ENCODE measurements around the gene DCAF5. TPM values are rescaled to one million over a fixed set of nuclear protein-coding genes. Genes with fewer than 3 reads are reported as not detected.
A peak's percentile ranks its signal among the peaks of the same experiment; 100 is the strongest.

Gene DCAF5
- total RNA-seq, 2 experiments from 2014 or later = 44.6 to 48.9 TPM

- ChIA-PET POLR2A (no interaction called here), CTCF (interaction anchor here (0.8 to 1.2 kb wide), 2 partner anchors 9 to 10 kb away, joined by 3 read pairs; no protein-coding TSS in a partner anchor)
- peaks cover 2% of the 10 kb centered on the region for H3K27me3 Mint-ChIP-seq
- DNase-seq = no peak
- H3K36me3 Mint-ChIP-seq (ENCODE audit: low read depth) = no peaks in the 10 kb centered on the region
- H3K27ac Mint-ChIP-seq = no peak overlapping the region
- H3K9me3 Mint-ChIP-seq = no peaks in the 10 kb centered on the region
- no peak overlapping the region for H3K4me3 Mint-ChIP-seq
- H3K4me1 Mint-ChIP-seq = peaks cover 13% of the 10 kb centered on the region
Measured at GRCh38 chr14:69013943-69014782, 138.8 kb downstream of the DCAF5 start.

GRCh38 chr14:69012256-69012953, 140.5 kb downstream of the DCAF5 start:
- no peak for DNase-seq
- CTCF ChIA-PET = interaction anchor here (0.6 to 1.2 kb wide), 6 partner anchors 15 to 179 kb away, joined by 3 to 5 read pairs (median 3); no protein-coding TSS in a partner anchor
- Mint-ChIP-seq H3K4me3 (no peak overlapping the region), H3K4me1 (peaks cover 13% of the 10 kb centered on the region), H3K27ac (peak overlapping the region; percentile 46), H3K27me3 (peaks cover 2% of the 10 kb centered on the region), H3K9me3 (no peaks in the 10 kb centered on the region), H3K36me3 (ENCODE audit: low read depth) (no peaks in the 10 kb centered on the region)
- POLR2A ChIA-PET = no interaction called here

GRCh38 chr14:69010648-69011047, 142.3 kb downstream of the DCAF5 start:
- no peaks in the 10 kb centered on the region for H3K9me3 Mint-ChIP-seq
- no peak overlapping the region for H3K4me3 Mint-ChIP-seq
- H3K27me3 Mint-ChIP-seq = no peaks in the 10 kb centered on the region
- no peak for DNase-seq
- H3K27ac Mint-ChIP-seq = peak overlapping the region; percentile 41
- ChIA-PET POLR2A (interaction anchor here (0.8 kb wide), 1 partner anchor 15 kb away, joined by 4 read pairs; no protein-coding TSS in a partner anchor), CTCF (no interaction called here)
- H3K4me1 Mint-ChIP-seq = peaks cover 13% of the 10 kb centered on the region
- no peaks in the 10 kb centered on the region for H3K36me3 Mint-ChIP-seq (ENCODE audit: low read depth)

GRCh38 chr14:69008421-69008884, 144.5 kb downstream of the DCAF5 start:
- H3K36me3 Mint-ChIP-seq (ENCODE audit: low read depth) = no peaks in the 10 kb centered on the region
- ChIA-PET CTCF (no interaction called here), POLR2A (no interaction called here)
- DNase-seq = no peak
- no peaks in the 10 kb centered on the region for H3K27me3 Mint-ChIP-seq
- H3K4me3 Mint-ChIP-seq = no peak overlapping the region
- peaks cover 13% of the 10 kb centered on the region for H3K4me1 Mint-ChIP-seq
- H3K9me3 Mint-ChIP-seq = no peaks in the 10 kb centered on the region
- H3K27ac Mint-ChIP-seq = no peak overlapping the region

- no peak overlapping the region for H3K27ac Mint-ChIP-seq
- CTCF ChIA-PET = no interaction called here
- no peak overlapping the region for H3K4me3 Mint-ChIP-seq
- no peak for DNase-seq
- no peaks in the 10 kb centered on the region for H3K36me3 Mint-ChIP-seq (ENCODE audit: low read depth)
- no peaks in the 10 kb centered on the region for H3K27me3 Mint-ChIP-seq
- peaks cover 15% of the 10 kb centered on the region for H3K4me1 Mint-ChIP-seq
- H3K9me3 Mint-ChIP-seq = no peaks in the 10 kb centered on the region
- POLR2A ChIA-PET = no interaction called here
Measured at GRCh38 chr14:69006346-69006745, 146.6 kb downstream of the DCAF5 start.

GRCh38 chr14:69005432-69006148, 147.3 kb downstream of the DCAF5 start:
- H3K9me3 Mint-ChIP-seq = no peaks in the 10 kb centered on the region
- ChIA-PET POLR2A (no interaction called here), CTCF (interaction anchor here (1.0 to 2.4 kb wide), 2 partner anchors 9 to 10 kb away, joined by 3 to 6 read pairs; no protein-coding TSS in a partner anchor)
- DNase-seq = no peak
- H3K4me3 Mint-ChIP-seq = no peak overlapping the region
- no peak overlapping the region for H3K27ac Mint-ChIP-seq
- no peaks in the 10 kb centered on the region for H3K36me3 Mint-ChIP-seq (ENCODE audit: low read depth)
- peaks cover 11% of the 10 kb centered on the region for H3K4me1 Mint-ChIP-seq
- no peaks in the 10 kb centered on the region for H3K27me3 Mint-ChIP-seq

- ChIA-PET CTCF (interaction anchor here (0.7 to 2.4 kb wide), 4 partner anchors 9 to 11 kb away, joined by 3 to 6 read pairs (median 3); no protein-coding TSS in a partner anchor), POLR2A (no interaction called here)
- no peak for DNase-seq
- Mint-ChIP-seq H3K36me3 (ENCODE audit: low read depth) (no peaks in the 10 kb centered on the region), H3K27ac (no peak overlapping the region), H3K4me1 (peaks cover 4% of the 10 kb centered on the region), H3K9me3 (no peaks in the 10 kb centered on the region), H3K4me3 (no peak overlapping the region), H3K27me3 (no peaks in the 10 kb centered on the region)
Measured at GRCh38 chr14:69004731-69005431, 148.0 kb downstream of the DCAF5 start.

GRCh38 chr14:69003626-69004025, 149.3 kb downstream of the DCAF5 start:
- no peak overlapping the region for H3K27ac Mint-ChIP-seq
- no peak for DNase-seq

GRCh38 chr14:69002069-69002468, 150.8 kb downstream of the DCAF5 start:
- Mint-ChIP-seq H3K4me1 (peaks cover 6% of the 10 kb centered on the region), H3K36me3 (ENCODE audit: low read depth) (no peaks in the 10 kb centered on the region), H3K9me3 (no peaks in the 10 kb centered on the region), H3K27me3 (no peaks in the 10 kb centered on the region), H3K27ac (no peak overlapping the region), H3K4me3 (no peak overlapping the region)
- no peak for DNase-seq
- ChIA-PET CTCF (interaction anchor here (1.0 to 1.2 kb wide), 3 partner anchors 10 to 92 kb away, joined by 3 read pairs; no protein-coding TSS in a partner anchor), POLR2A (no interaction called here)

More at GRCh38 chr14:69003626-69004025, 149.3 kb downstream of the DCAF5 start:
- H3K4me1 Mint-ChIP-seq = peaks cover 2% of the 10 kb centered on the region
- ChIA-PET CTCF (interaction anchor here (0.6 to 2.4 kb wide), 3 partner anchors 8 to 38 kb away, joined by 3 to 6 read pairs (median 3); no protein-coding TSS in a partner anchor), POLR2A (no interaction called here)
- H3K27me3 Mint-ChIP-seq = no peaks in the 10 kb centered on the region
- H3K4me3 Mint-ChIP-seq = no peak overlapping the region
- no peaks in the 10 kb centered on the region for H3K36me3 Mint-ChIP-seq (ENCODE audit: low read depth)
- H3K9me3 Mint-ChIP-seq = no peaks in the 10 kb centered on the region

- no peak overlapping the region for H3K4me3 Mint-ChIP-seq
- ChIA-PET CTCF (interaction anchor here (0.6 to 1.4 kb wide), 4 partner anchors 10 to 92 kb away, joined by 3 to 4 read pairs (median 3); no protein-coding TSS in a partner anchor), POLR2A (no interaction called here)
- peaks cover 6% of the 10 kb centered on the region for H3K4me1 Mint-ChIP-seq
- no peaks in the 10 kb centered on the region for H3K36me3 Mint-ChIP-seq (ENCODE audit: low read depth)
- no peaks in the 10 kb centered on the region for H3K27me3 Mint-ChIP-seq
- DNase-seq = no peak
- no peaks in the 10 kb centered on the region for H3K9me3 Mint-ChIP-seq
- H3K27ac Mint-ChIP-seq = no peak overlapping the region
Measured at GRCh38 chr14:69001375-69001774, 151.5 kb downstream of the DCAF5 start.

Measured in activated CD4-positive, alpha-beta T cell treated with anti-CD3 and anti-CD28 coated beads, Interleukin-2, amount 10 ng/mL, durations not matched to agents 7 days and 5 days (primary cell).